ENCODE results near the gene INHBC. TPM values are rescaled to one million over a fixed set of nuclear protein-coding genes. Genes with fewer than 3 reads are reported as not detected.
"Not testable (repeated sequence)": the region's sequence is repeated elsewhere in the genome, so short reads cannot be mapped to it uniquely, and the experiment has no call there.

Gene INHBC
- total and polyA plus RNA-seq, 2 experiments from 2014 or later, result 0.21 TPM; not detected in 1

DNA sequence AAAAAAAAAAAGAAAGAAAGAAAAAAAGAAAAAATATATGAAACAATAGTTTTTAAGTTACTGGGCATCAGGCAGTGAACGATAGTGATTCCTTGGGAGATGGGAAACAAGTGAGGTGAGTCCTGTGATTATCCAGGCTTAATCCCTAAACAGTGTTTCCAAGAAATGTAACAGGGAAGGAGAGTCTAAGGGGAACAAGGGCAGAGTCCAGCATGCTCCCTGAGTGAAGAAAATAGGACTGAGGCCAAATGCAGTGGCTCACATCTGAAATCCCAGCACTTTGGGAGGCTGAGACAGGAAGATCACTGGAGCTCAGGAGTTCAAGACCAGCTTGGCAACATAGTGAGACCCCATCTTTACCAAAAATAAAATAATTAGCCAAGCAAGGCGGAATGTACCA, 44.4 kb upstream of the INHBC start:
- Histone ChIP-seq H3K27me3 (no peaks in the 10 kb centered on the region), H3K9me3 (ENCODE audit: low read depth) (no peaks in the 10 kb centered on the region), H3K36me3 (peaks cover 7% of the 10 kb centered on the region), H3K4me1 (ENCODE audit: low read depth) (peaks cover 17% of the 10 kb centered on the region), H3K4me3 (no peak overlapping the region), H3K27ac (no peak overlapping the region)
- TF ChIP-seq, protein P1, sequence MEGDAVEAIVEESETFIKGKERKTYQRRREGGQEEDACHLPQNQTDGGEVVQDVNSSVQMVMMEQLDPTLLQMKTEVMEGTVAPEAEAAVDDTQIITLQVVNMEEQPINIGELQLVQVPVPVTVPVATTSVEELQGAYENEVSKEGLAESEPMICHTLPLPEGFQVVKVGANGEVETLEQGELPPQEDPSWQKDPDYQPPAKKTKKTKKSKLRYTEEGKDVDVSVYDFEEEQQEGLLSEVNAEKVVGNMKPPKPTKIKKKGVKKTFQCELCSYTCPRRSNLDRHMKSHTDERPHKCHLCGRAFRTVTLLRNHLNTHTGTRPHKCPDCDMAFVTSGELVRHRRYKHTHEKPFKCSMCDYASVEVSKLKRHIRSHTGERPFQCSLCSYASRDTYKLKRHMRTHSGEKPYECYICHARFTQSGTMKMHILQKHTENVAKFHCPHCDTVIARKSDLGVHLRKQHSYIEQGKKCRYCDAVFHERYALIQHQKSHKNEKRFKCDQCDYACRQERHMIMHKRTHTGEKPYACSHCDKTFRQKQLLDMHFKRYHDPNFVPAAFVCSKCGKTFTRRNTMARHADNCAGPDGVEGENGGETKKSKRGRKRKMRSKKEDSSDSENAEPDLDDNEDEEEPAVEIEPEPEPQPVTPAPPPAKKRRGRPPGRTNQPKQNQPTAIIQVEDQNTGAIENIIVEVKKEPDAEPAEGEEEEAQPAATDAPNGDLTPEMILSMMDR (IDR thresholded peaks at IDR 0.05; ENCODE audit: low read depth, low read length), result no peak
- DNase-seq (ENCODE audit: low read depth in 1 of 2, low spot score in 1 of 2), result no peak

DNA sequence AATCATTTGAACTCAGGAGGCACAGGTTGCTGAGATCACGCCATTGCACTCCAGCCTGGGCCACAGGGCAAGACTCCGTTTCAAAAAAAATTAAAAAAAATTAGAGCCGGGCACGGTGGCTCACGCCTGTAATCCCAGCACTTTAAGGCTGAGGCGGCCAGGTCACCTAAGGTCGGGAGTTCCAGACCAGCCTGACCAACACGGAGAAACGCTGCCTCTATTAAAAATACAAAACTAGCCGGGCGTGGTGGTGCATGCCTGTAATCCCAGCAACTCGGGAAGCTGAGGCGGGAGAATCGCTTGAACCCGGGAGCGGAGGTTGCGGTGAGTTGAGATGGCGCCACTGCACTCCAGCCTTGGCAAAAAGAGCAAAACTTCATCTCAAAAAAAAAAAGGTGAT, 39.5 kb upstream of the INHBC start:
- TF ChIP-seq, protein P1 (IDR thresholded peaks at IDR 0.05; ENCODE audit: low read depth, low read length), result no peak
- H3K27ac ChIP-seq, result no peak overlapping the region
- no peaks in the 10 kb centered on the region for H3K4me1 ChIP-seq (ENCODE audit: low read depth)
- no peaks in the 10 kb centered on the region for H3K27me3 ChIP-seq
- H3K4me3 ChIP-seq, result no peak overlapping the region
- H3K9me3 ChIP-seq (ENCODE audit: low read depth), result no peaks in the 10 kb centered on the region
- DNase-seq (ENCODE audit: low read depth in 1 of 2, low spot score in 1 of 2), result no peak
- peaks cover 7% of the 10 kb centered on the region for H3K36me3 ChIP-seq

DNA sequence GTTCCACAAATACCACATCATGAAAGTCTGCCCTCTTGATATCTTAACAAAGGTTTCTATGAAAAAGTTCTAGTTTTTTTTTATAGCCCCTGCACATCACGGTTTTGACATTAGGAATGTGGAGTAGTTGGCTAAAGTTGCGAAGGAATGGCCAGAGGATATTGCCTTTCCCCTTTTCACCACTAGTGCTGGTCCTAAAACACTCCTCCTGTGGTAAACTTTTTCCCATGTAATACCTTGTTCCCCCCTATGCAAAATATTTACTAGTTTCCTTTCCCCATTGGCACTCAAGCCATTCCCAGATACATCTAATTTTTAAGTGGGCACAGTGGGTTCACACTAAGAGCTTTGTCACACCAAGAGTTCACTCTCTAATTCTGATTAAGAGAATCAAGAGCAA, 37.1 kb upstream of the INHBC start:
- peaks cover 7% of the 10 kb centered on the region for H3K36me3 ChIP-seq
- TF ChIP-seq, protein P1 (IDR thresholded peaks at IDR 0.05; ENCODE audit: low read depth, low read length), result peak; percentile 2
- H3K27me3 ChIP-seq, result no peaks in the 10 kb centered on the region
- H3K27ac ChIP-seq, result no peak overlapping the region
- H3K4me3 ChIP-seq, result no peak overlapping the region
- DNase-seq (ENCODE audit: low read depth in 1 of 2, low spot score in 1 of 2), result no peak
- H3K9me3 ChIP-seq (ENCODE audit: low read depth), result no peaks in the 10 kb centered on the region
- H3K4me1 ChIP-seq (ENCODE audit: low read depth), result peaks cover 3% of the 10 kb centered on the region

DNA sequence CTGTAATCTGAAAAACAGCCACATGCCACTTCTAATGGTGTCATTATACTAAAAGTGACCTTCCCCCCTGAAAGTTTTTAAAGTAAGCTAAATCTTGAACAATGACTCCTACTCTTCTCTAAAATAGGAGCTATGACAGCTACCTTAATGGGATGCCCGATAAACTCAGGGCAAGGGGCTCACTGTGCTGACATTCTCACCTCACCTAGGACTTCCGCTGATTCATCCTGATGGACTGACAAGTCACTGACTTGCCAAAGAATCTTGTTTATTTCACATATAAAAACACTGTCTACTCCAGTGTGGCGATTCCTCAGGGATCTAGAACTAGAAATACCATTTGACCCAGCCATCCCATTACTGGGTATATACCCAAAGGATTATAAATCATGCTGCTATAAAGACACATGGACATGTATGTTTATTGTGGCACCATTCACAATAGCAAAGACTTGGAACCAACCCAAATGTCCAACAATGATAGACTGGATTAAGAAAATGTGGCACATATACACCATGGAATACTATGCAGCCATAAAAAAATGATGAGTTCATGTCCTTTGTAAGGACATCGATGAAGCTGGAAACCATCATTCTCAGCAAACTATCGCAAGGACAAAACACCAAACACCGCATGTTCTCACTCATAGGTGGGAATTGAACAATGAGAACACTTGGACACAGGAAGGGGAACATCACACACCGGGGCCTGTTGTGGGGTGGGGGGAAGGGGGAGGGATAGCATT, 34.7 kb upstream of the INHBC start:
- H3K4me1 ChIP-seq (ENCODE audit: low read depth); H3K36me3 ChIP-seq; H3K27me3 ChIP-seq; H3K4me3 ChIP-seq; H3K27ac ChIP-seq; H3K9me3 ChIP-seq (ENCODE audit: low read depth); DNase-seq (ENCODE audit: low read depth in 1 of 2, low spot score in 1 of 2): not testable (repeated sequence)

DNA sequence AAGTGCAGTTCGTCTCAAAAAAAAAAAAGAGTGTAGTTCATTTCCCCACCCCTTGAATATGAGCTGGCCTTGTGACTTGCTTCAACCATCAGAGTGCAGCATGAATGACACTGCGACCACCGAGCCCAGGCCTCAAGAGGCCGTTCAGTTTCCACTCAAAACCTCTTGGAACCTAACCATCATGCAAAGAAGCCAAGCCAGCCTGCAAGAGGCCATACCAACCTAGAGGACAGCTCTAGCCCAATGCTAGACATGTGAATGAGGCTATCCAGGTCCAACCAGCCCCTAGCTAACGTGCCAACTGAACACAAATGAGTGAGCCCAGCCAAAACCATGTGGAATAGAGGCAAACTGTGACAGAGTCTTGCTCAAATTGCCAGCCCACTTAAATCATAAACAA, 33.4 kb upstream of the INHBC start:
- TF ChIP-seq, protein P1 (IDR thresholded peaks at IDR 0.05; ENCODE audit: low read depth, low read length), result no peak
- DNase-seq (ENCODE audit: low read depth in 1 of 2, low spot score in 1 of 2), result peak in 1 of 2 donors; percentile 78
- peak overlapping the region; percentile 33 for H3K27ac ChIP-seq

DNA sequence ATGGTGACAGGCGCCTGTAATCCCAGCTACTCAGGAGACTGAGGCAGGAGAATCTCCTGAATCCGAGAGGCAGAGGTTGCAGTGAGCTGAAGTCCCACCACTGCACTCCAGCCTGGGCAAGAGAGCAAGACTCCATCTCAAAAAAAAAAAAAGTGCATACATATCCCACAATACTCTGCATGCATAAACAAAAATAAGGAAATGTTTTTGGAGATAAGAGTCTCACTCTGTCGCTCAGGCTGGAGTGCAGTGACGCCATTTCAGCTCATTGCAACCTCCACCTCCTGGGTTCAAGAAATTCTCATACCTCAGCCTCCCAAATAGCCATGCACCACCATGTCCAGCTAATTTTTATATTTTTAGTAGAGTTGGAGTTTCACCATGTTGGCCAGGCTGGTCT, 32.4 kb upstream of the INHBC start:
- not testable (repeated sequence) for DNase-seq (ENCODE audit: low read depth in 1 of 2, low spot score in 1 of 2)

More for the DNA sequence above, 33.4 kb upstream of the INHBC start:
- no peaks in the 10 kb centered on the region for H3K36me3 ChIP-seq
- no peaks in the 10 kb centered on the region for H3K27me3 ChIP-seq
- H3K4me1 ChIP-seq (ENCODE audit: low read depth), result peaks cover 3% of the 10 kb centered on the region
- no peaks in the 10 kb centered on the region for H3K9me3 ChIP-seq (ENCODE audit: low read depth)
- no peak overlapping the region for H3K4me3 ChIP-seq

More for the DNA sequence above, 32.4 kb upstream of the INHBC start:
- not testable (repeated sequence) for H3K27ac ChIP-seq; H3K27me3 ChIP-seq; H3K36me3 ChIP-seq; H3K4me3 ChIP-seq; H3K9me3 ChIP-seq (ENCODE audit: low read depth); H3K4me1 ChIP-seq (ENCODE audit: low read depth)
